ENCODE measurements around the gene SPDYE3.
"Not testable (repeated sequence)": the region's sequence is repeated elsewhere in the genome, so short reads cannot be mapped to it uniquely, and the experiment has no call there.

- TF ChIP-seq, protein P1, sequence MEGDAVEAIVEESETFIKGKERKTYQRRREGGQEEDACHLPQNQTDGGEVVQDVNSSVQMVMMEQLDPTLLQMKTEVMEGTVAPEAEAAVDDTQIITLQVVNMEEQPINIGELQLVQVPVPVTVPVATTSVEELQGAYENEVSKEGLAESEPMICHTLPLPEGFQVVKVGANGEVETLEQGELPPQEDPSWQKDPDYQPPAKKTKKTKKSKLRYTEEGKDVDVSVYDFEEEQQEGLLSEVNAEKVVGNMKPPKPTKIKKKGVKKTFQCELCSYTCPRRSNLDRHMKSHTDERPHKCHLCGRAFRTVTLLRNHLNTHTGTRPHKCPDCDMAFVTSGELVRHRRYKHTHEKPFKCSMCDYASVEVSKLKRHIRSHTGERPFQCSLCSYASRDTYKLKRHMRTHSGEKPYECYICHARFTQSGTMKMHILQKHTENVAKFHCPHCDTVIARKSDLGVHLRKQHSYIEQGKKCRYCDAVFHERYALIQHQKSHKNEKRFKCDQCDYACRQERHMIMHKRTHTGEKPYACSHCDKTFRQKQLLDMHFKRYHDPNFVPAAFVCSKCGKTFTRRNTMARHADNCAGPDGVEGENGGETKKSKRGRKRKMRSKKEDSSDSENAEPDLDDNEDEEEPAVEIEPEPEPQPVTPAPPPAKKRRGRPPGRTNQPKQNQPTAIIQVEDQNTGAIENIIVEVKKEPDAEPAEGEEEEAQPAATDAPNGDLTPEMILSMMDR (IDR thresholded peaks at IDR 0.05), result not testable (repeated sequence)
- TF ChIP-seq POLR2AphosphoS5, EP300 (IDR thresholded peaks at IDR 0.05): not testable (repeated sequence)
Observed at GRCh38 chr7:100321648-100322047, 14.1 kb downstream of the SPDYE3 start.

All from sigmoid colon (tissue), 4 donors.